Suppressor macrophage treated with lipopolysaccharide for 1 hour (primary cell): ENCODE data around the gene VKORC1L1.
"Not testable (repeated sequence)": the region's sequence is repeated elsewhere in the genome, so short reads cannot be mapped to it uniquely, and the experiment has no call there.

Experiments
- DNase-seq, 3 donors: peaks; one replicate each; pipeline ENCODE4 v3.0.0-alpha.2; 2020 to 2022

The VKORC1L1 gene

GRCh38 chr7:65872776-65873581 is at the start of gene VKORC1L1:
VKORC1L1 (plus strand) TSS chr7:65873074; CDS start chr7:65873372, 298 bp downstream.
- DNase-seq = peak; percentile 96 to 99 (median 98)

GRCh38 chr7:65827366-65827765 is 45.5 kb upstream of the VKORC1L1 start:
- no peak for DNase-seq

GRCh38 chr7:65832281-65832680 is 40.6 kb upstream of the VKORC1L1 start:
- DNase-seq = peak in 2 of 3 donors; percentile 10 to 11

DNA sequence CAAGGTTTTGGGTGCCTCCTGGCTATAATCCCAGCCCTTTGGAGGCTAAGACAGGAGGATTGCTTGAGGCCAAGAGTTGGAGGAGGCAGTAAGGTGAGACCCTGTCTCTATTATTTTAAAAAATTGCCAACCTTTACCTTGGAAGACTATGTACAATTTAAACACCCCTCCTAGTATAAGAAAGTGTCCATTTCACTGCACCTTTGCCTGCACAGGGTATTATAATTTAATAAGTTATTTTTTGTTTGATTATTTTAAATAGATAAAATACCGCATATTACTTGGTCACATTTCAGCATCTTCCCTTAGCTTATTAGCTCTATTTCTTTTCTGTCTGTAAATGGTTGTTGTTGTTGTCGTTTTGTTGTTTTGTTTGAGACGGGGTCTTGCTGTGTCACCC is 36.2 kb upstream of the VKORC1L1 start:
- not testable (repeated sequence) for DNase-seq

DNA sequence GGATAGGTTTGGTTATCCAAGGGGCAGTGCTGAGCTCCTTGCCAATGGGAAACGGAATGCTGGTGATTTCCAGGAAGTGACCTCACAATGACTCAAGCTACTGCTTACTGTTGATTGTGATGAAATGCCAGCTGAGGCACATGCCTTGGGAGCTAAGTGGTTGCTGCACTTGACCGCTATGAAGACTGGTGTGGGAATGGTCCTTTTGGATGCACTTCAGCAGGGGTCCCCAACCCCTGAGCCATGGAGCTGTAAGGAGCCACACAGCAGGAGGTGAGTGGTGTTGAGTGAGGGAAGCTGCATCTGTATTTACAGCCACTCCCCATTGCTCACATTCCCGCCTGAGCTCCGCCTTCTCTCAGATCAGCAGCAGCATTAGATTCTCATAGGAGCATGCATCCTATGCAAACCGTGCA is 35.3 kb upstream of the VKORC1L1 start:
- peak; percentile 22 to 40 (median 27) for DNase-seq

GRCh38 chr7:65839846-65840245 is 33.0 kb upstream of the VKORC1L1 start:
- DNase-seq = no peak

GRCh38 chr7:65840446-65840845 is 32.4 kb upstream of the VKORC1L1 start:
- no peak for DNase-seq

DNA sequence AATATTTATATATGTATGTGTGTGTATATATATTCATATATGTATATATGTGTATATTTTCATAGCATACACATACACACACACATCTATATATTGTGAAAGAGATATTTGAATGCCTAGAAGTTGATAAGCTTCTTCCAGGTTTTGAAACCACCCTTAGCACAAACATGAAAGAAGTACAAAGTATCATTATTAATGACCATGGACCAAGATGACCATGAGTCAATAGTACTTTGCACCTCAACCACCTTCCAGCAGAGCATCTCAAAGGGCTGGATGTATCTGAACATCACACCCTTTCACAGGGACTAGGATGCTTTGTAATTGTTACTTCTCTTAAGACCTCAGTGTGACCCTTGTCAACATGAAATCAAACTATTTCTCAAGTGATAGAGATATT is 29.3 kb upstream of the VKORC1L1 start:
- not testable (repeated sequence) for DNase-seq

- no peak for DNase-seq
Measured at GRCh38 chr7:65846008-65846570, 26.8 kb upstream of the VKORC1L1 start.

DNA sequence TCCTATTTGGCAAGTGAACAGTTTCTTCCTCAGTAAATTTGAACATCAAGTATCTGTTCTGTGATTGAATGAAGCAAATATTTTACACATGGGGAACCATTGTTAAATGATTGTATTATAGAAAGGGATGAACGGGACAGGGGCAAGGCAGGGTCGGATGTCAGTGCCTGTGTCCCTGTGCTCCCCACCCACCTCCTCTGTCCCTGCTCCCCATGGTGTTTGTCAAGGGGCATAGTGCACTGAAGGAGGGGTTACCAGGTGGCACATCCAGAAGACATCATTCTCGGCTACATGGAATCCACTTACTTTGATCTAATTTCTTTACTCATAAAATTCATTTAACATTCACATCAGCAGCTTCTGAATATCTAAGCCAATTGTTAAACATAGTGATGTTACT is 19.4 kb upstream of the VKORC1L1 start:
- not testable (repeated sequence) for DNase-seq

- DNase-seq = not testable (repeated sequence)
Measured at GRCh38 chr7:65853892-65854291, 19.0 kb upstream of the VKORC1L1 start.

- not testable (repeated sequence) for DNase-seq
Measured at GRCh38 chr7:65857321-65857894, 15.5 kb upstream of the VKORC1L1 start.

DNA sequence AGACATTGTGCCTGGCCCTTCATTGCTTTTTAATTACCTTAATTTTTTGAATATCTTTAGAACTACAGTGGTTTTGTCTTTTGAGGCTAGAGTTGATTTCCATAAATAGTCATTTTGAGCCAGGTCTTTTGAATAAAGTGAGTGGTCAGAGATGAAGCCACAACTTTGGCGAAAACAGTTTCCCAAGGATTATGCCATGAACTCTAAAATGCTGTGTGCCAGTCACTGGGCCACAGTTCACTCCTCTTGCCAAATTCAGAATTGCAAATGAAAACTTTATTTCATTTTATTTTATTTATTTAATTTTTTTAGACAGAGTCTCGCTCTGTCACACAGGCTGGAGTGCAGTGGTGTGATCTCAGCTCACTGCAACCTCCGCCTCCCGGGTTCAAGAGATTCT is 14.2 kb upstream of the VKORC1L1 start:
- DNase-seq = not testable (repeated sequence)

- not testable (repeated sequence) for DNase-seq
Measured at GRCh38 chr7:65866244-65866643, 6.6 kb upstream of the VKORC1L1 start.

DNA sequence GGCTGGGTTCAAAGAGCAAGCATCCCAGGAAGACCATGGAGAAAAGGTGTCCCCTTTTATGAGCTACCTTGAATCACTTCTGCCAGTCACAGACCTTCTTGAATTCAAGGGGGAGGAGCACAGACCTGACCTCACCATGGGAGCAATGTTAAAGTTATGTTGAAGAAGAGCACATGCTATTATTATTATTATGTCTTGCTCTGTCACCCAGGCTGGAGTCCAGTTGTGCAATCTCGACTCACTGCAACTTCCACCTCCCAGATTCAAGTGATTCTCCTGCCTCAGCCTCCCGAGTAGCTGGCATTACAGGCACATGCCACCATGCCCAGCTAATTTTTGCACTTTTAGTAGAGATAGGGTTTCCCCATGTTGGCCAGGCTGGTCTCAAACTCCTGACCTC is 5.2 kb upstream of the VKORC1L1 start:
- peak in 2 of 3 donors; percentile 17 to 20 for DNase-seq

GRCh38 chr7:65869312-65869711 is 3.6 kb upstream of the VKORC1L1 start:
- peak; percentile 49 to 64 (median 54) for DNase-seq

DNA sequence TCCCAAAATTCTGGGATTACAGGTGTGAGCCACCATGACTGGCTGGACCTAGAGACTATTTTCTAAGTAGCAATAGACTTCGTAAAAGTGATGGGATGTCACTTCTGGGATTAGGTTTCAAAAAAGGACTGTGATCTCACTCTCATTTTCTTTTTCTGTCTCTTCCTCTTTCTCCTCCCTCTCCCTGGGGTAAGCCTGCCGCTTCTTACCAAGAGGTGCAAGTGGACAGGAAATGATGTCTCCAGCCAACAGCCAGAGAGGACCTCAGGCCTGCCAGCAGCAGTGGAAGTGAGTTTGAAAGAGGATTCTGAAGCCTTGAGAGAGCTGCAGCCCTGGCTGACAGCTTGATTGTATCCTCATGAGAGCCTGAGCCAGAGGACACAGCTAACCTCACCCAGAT is 1.4 kb upstream of the VKORC1L1 start:
- peak; percentile 63 to 80 (median 75) for DNase-seq

DNA sequence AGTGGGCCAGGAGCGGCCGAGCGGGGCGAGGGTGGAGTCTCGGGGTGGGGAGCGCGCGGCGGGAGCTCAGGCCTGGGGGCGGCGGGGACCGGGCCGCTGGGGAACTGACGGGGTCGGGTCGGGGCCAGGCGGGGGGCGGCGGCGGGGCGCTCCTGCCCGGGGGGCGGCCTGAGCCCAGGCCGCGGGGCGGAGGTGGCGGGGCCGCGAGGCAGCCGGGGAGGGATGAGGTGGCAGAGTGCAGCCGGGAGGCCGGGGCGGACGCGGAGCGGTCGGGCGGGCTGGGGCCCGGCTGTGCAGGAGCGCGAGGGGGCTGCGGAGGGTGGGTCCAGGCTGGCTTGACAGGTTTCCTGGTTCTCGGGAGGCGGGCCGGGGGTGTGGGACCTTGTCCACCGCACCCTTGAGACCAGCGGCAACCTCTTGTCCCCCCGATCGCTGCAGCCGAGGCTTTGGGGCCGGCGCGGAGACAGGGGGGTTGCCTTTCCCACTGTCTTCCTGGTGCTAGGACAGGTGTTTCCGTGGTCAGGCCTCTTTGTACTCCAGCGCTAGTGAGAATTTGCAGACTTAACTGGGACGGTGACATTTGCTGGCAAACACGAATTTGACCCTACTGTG is 814 bp downstream of the VKORC1L1 start:
- DNase-seq = peak in 1 of 3 donors; percentile 38

DNA sequence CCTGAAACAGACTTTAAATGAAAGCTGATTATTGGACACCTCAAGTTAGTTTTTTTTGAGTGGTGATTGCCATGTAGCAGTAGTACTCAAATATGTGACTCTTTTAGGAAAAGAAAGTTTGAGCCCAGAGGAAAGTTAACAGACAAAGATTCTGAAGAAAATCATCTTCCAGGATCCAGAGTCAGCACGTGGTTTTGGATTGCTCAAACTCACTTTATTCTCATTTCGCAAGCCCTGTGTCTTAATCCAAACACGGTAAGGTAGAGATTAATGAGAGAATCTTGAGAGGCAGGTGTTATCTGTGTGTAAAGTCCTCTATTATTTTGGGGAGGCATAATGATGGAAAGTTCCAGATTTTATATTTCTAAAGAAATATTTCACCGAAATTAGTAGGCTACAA is 2.8 kb downstream of the VKORC1L1 start:
- not testable (repeated sequence) for DNase-seq

GRCh38 chr7:65879292-65880153 is 6.6 kb downstream of the VKORC1L1 start:
- DNase-seq = not testable (repeated sequence)

- DNase-seq = not testable (repeated sequence)
Measured at GRCh38 chr7:65880242-65880641, 7.4 kb downstream of the VKORC1L1 start.

DNA sequence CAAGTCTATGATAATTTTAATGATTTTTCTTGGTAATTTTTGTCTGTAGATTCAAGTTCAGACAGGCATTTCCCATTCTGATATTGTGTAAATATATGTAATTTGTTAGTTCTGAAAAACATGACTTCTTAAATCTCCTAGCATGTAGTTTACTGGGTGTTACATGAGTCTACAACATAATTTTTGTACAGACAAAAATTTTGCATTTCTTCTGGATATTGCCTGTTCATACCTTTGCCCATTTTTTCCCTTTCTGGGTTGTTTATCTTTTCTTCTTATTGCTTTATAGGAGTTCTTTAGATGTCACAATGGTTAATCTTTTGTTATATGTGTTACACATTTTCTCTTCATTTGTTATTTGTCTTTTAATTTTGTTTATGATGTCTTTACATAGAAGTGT is 12.1 kb downstream of the VKORC1L1 start:
- not testable (repeated sequence) for DNase-seq
